Calu3 (cell line): ENCODE data around the gene UBE2D1. TPM values are rescaled to one million over a fixed set of nuclear protein-coding genes. Genes with fewer than 3 reads are reported as not detected.

Experiments
- BruUV-seq: library from RNA; stranded (reverse); fragments of 400-500 nt; replicated peaks from 2 replicates; lab custom pipeline; 2021; lab: Mats Ljungman, UMichigan
- CTCF ChIA-PET: fragments of 300-600 bp; sonication (Branson Sonifier 250); formaldehyde crosslinking; loops from one replicate; lab custom pipeline; 2022; ENCODE audit warnings: antibody characterized with exemption; lab: Charles Lee
- DNase-seq: peaks from one replicate; pipeline ENCODE4 v3.0.0; 2022
- H3K27ac Mint-ChIP-seq: one replicate; pipeline ENCODE4 v1.8.0; 2022; ENCODE audit warnings: mixed read lengths; ENCODE audit not compliant: unreplicated experiment
- H3K27me3 Mint-ChIP-seq: one replicate; pipeline ENCODE4 v1.8.0; 2022; ENCODE audit warnings: mixed read lengths; ENCODE audit not compliant: unreplicated experiment
- H3K36me3 Mint-ChIP-seq: one replicate; pipeline ENCODE4 v1.8.0; 2022; ENCODE audit warnings: mild to moderate bottlenecking, moderate library complexity, mixed read lengths; ENCODE audit not compliant: insufficient read depth, unreplicated experiment
- H3K4me1 Mint-ChIP-seq: one replicate; pipeline ENCODE4 v1.8.0; 2022; ENCODE audit warnings: mild to moderate bottlenecking, low read depth, mixed read lengths; ENCODE audit not compliant: unreplicated experiment
- H3K4me3 Mint-ChIP-seq: one replicate; pipeline ENCODE4 v1.8.0; 2022; ENCODE audit warnings: mild to moderate bottlenecking, low read depth, moderate library complexity, mixed read lengths; ENCODE audit not compliant: unreplicated experiment
- H3K9me3 Mint-ChIP-seq: one replicate; pipeline ENCODE4 v1.8.0; 2022; ENCODE audit warnings: low read depth, mixed read lengths; ENCODE audit not compliant: unreplicated experiment
- CTCF ChIP-seq: fragments of 200-600 bp; IDR thresholded peaks from one replicate; pipeline ENCODE4 v1.8.0; 2022; ENCODE audit warnings: antibody characterized with exemption; ENCODE audit not compliant: unreplicated experiment
- intact Hi-C: fragments of 100-400 bp; cut with micrococcal nuclease; formaldehyde crosslinking; loops from one replicate; pipeline ENCODE4 v1.10.0; 2022; ENCODE audit not compliant: unreplicated experiment
- total RNA-seq: library from RNA; stranded (reverse); gene quantifications from 2 replicates; pipeline ENCODE4 v1.2.3, GENCODE V29; 2022

Gene UBE2D1
- total RNA-seq, 1 experiment from 2014 or later: 25.6 TPM

- Mint-ChIP-seq H3K9me3 (no peaks in the 10 kb centered on the region), H3K27ac (no peak overlapping the region)
- intact Hi-C loops: no loop called here
These were observed 59.7 kb downstream of the UBE2D1 start for GRCh38 chr10:58394471-58394870.

GRCh38 chr10:58396057-58396456 lies 61.3 kb downstream of the UBE2D1 start:
- Mint-ChIP-seq H3K9me3 (no peaks in the 10 kb centered on the region), H3K36me3 (peaks cover 23% of the 10 kb centered on the region), H3K27ac (no peak overlapping the region), H3K4me3 (no peak overlapping the region), H3K27me3 (no peaks in the 10 kb centered on the region), H3K4me1 (no peaks in the 10 kb centered on the region)
- no peak for TF ChIP-seq CTCF
- no TSS peak for BruUV-seq
- intact Hi-C loops: no loop called here
- CTCF ChIA-PET: interaction anchor here (0.7 kb wide), 1 partner anchor 128 kb away, joined by 3 read pairs; no protein-coding TSS in a partner anchor
- no peak for DNase-seq

More at GRCh38 chr10:58394471-58394870, 59.7 kb downstream of the UBE2D1 start:
- TF ChIP-seq CTCF: no peak
- Mint-ChIP-seq H3K27me3 (no peaks in the 10 kb centered on the region), H3K4me3 (no peak overlapping the region), H3K4me1 (peaks cover 4% of the 10 kb centered on the region), H3K36me3 (peaks cover 33% of the 10 kb centered on the region)
- CTCF ChIA-PET: no interaction called here
- DNase-seq: no peak
- BruUV-seq: no TSS peak

- no TSS peak for BruUV-seq
- no peak overlapping the region for H3K4me3 Mint-ChIP-seq
- H3K27ac Mint-ChIP-seq: no peak overlapping the region
- no peaks in the 10 kb centered on the region for H3K27me3 Mint-ChIP-seq
- no peak for TF ChIP-seq CTCF
- H3K36me3 Mint-ChIP-seq: peaks cover 11% of the 10 kb centered on the region
- no peaks in the 10 kb centered on the region for H3K9me3 Mint-ChIP-seq
- CTCF ChIA-PET: interaction anchor here (0.7 kb wide), 1 partner anchor 13 kb away, joined by 3 read pairs; no protein-coding TSS in a partner anchor
- intact Hi-C loops: no loop called here
- no peak for DNase-seq
- no peaks in the 10 kb centered on the region for H3K4me1 Mint-ChIP-seq
These were observed 63.0 kb downstream of the UBE2D1 start for GRCh38 chr10:58397830-58398229.

- Mint-ChIP-seq H3K9me3 (no peaks in the 10 kb centered on the region), H3K4me1 (no peaks in the 10 kb centered on the region), H3K27ac (no peak overlapping the region), H3K27me3 (no peaks in the 10 kb centered on the region), H3K4me3 (no peak overlapping the region), H3K36me3 (peaks cover 6% of the 10 kb centered on the region)
- DNase-seq: no peak
- TF ChIP-seq CTCF: no peak
- no TSS peak for BruUV-seq
- CTCF ChIA-PET: interaction anchor here (1.0 kb wide), 1 partner anchor 8 kb away, joined by 4 read pairs; no protein-coding TSS in a partner anchor
- intact Hi-C loops: no loop called here
These were observed 64.6 kb downstream of the UBE2D1 start for GRCh38 chr10:58399410-58399809.
